Mucosa of rectum (tissue), 2 donors: ENCODE measurements around the gene HNRNPA0.

Experiments used
- H3K27ac ChIP-seq, 2 donors: one replicate each; pipeline ENCODE4 v1.7.0; 2013; ENCODE audit warnings: inconsistent platforms in 2 of 2, low read depth in 2 of 2, low read length in 2 of 2
- H3K27me3 ChIP-seq, 2 donors: one replicate each; pipeline ENCODE4 v1.7.0; 2013; ENCODE audit warnings: low read length in 2 of 2; ENCODE audit not compliant: control insufficient read depth in 2 of 2, insufficient read depth in 2 of 2
- H3K36me3 ChIP-seq, 2 donors: one replicate each; pipeline ENCODE4 v1.7.0; 2013; ENCODE audit warnings: low read length in 2 of 2; ENCODE audit not compliant: control insufficient read depth in 2 of 2, insufficient read depth in 2 of 2
- H3K4me1 ChIP-seq, 2 donors: one replicate each; pipeline ENCODE4 v1.7.0; 2013; ENCODE audit warnings: low read length in 2 of 2, mild to moderate bottlenecking in 1 of 2; ENCODE audit not compliant: control insufficient read depth in 2 of 2, insufficient read depth in 2 of 2
- H3K4me3 ChIP-seq, 2 donors: one replicate each; pipeline ENCODE4 v1.7.0; 2013; ENCODE audit warnings: low read length in 2 of 2
- H3K9ac ChIP-seq, 2 donors: one replicate each; pipeline ENCODE4 v1.7.0; 2013; ENCODE audit warnings: low read length in 2 of 2, low read depth in 1 of 2, mild to moderate bottlenecking in 1 of 2
- H3K9me3 ChIP-seq, 2 donors: one replicate each; pipeline ENCODE4 v1.7.0; 2013; ENCODE audit warnings: low read length in 2 of 2; ENCODE audit not compliant: control insufficient read depth in 2 of 2
- donor health status: healthy.
- donor health status: Normal muscosa, but diverticular disease.

The HNRNPA0 gene

GRCh38 chr5:137708796-137709559 is 45.2 kb downstream of the HNRNPA0 start:
- no peak overlapping the region for H3K9ac ChIP-seq
- no peaks in the 10 kb centered on the region for H3K27me3 ChIP-seq
- no peak overlapping the region for H3K27ac ChIP-seq
- H3K36me3 ChIP-seq, result peaks cover 0 to 2% of the 10 kb centered on the region in 2 donors
- no peaks in the 10 kb centered on the region for H3K4me1 ChIP-seq
- no peak overlapping the region for H3K4me3 ChIP-seq
- H3K9me3 ChIP-seq, result no peaks in the 10 kb centered on the region

GRCh38 chr5:137708062-137708461 is 46.1 kb downstream of the HNRNPA0 start:
- Histone ChIP-seq H3K9ac (no peak overlapping the region), H3K9me3 (no peaks in the 10 kb centered on the region), H3K27me3 (no peaks in the 10 kb centered on the region), H3K27ac (no peak overlapping the region), H3K36me3 (peaks cover 0 to 2% of the 10 kb centered on the region in 2 donors), H3K4me3 (no peak overlapping the region), H3K4me1 (no peaks in the 10 kb centered on the region)

- H3K9ac ChIP-seq, result no peak overlapping the region
- H3K4me3 ChIP-seq, result no peak overlapping the region
- no peak overlapping the region for H3K27ac ChIP-seq
- no peaks in the 10 kb centered on the region for H3K9me3 ChIP-seq
- H3K4me1 ChIP-seq, result no peaks in the 10 kb centered on the region
- peaks cover 0 to 2% of the 10 kb centered on the region in 2 donors for H3K36me3 ChIP-seq
- no peaks in the 10 kb centered on the region for H3K27me3 ChIP-seq
These were observed 47.3 kb downstream of the HNRNPA0 start for GRCh38 chr5:137706841-137707240.

- Histone ChIP-seq H3K27me3 (no peaks in the 10 kb centered on the region), H3K36me3 (peaks cover 0 to 2% of the 10 kb centered on the region in 2 donors), H3K9ac (no peak overlapping the region), H3K4me1 (no peaks in the 10 kb centered on the region), H3K9me3 (no peaks in the 10 kb centered on the region), H3K27ac (no peak overlapping the region), H3K4me3 (no peak overlapping the region)
These were observed 49.1 kb downstream of the HNRNPA0 start for GRCh38 chr5:137705106-137705505.

GRCh38 chr5:137703565-137703964 is 50.6 kb downstream of the HNRNPA0 start:
- no peaks in the 10 kb centered on the region for H3K36me3 ChIP-seq
- no peak overlapping the region for H3K27ac ChIP-seq
- H3K4me1 ChIP-seq, result no peaks in the 10 kb centered on the region
- no peak overlapping the region for H3K9ac ChIP-seq
- H3K9me3 ChIP-seq, result no peaks in the 10 kb centered on the region
- H3K4me3 ChIP-seq, result no peak overlapping the region
- H3K27me3 ChIP-seq, result no peaks in the 10 kb centered on the region

- no peaks in the 10 kb centered on the region for H3K27me3 ChIP-seq
- no peak overlapping the region for H3K4me3 ChIP-seq
- no peak overlapping the region for H3K27ac ChIP-seq
- H3K9me3 ChIP-seq, result no peaks in the 10 kb centered on the region
- H3K4me1 ChIP-seq, result no peaks in the 10 kb centered on the region
- no peak overlapping the region for H3K9ac ChIP-seq
- no peaks in the 10 kb centered on the region for H3K36me3 ChIP-seq
These were observed 53.9 kb downstream of the HNRNPA0 start for GRCh38 chr5:137700282-137700680.

- Histone ChIP-seq H3K27ac (no peak overlapping the region), H3K4me3 (no peak overlapping the region), H3K36me3 (no peaks in the 10 kb centered on the region), H3K9me3 (no peaks in the 10 kb centered on the region), H3K9ac (no peak overlapping the region), H3K27me3 (no peaks in the 10 kb centered on the region), H3K4me1 (no peaks in the 10 kb centered on the region)
These were observed 54.6 kb downstream of the HNRNPA0 start for GRCh38 chr5:137699336-137700281.

- Histone ChIP-seq H3K9me3 (no peaks in the 10 kb centered on the region), H3K9ac (no peak overlapping the region), H3K4me1 (no peaks in the 10 kb centered on the region), H3K36me3 (peaks cover 0 to 4% of the 10 kb centered on the region in 2 donors), H3K27me3 (no peaks in the 10 kb centered on the region), H3K4me3 (no peak overlapping the region), H3K27ac (no peak overlapping the region)
These were observed 57.7 kb downstream of the HNRNPA0 start for GRCh38 chr5:137696481-137696880.

- peaks cover 0 to 4% of the 10 kb centered on the region in 2 donors for H3K36me3 ChIP-seq
- no peak overlapping the region for H3K27ac ChIP-seq
- no peaks in the 10 kb centered on the region for H3K27me3 ChIP-seq
- no peak overlapping the region for H3K4me3 ChIP-seq
- no peaks in the 10 kb centered on the region for H3K4me1 ChIP-seq
- no peak overlapping the region for H3K9ac ChIP-seq
- no peaks in the 10 kb centered on the region for H3K9me3 ChIP-seq
These were observed 58.3 kb downstream of the HNRNPA0 start for GRCh38 chr5:137695651-137696428.
